Osteoblast (primary cell): Measurements from ENCODE around the gene CDKAL1. TPM values are rescaled to one million over a fixed set of nuclear protein-coding genes. Genes with fewer than 3 reads are reported as not detected.

ENCODE experiments used
- DNase-seq: peaks from one replicate; pipeline ENCODE4 v3.0.0; 2011; ENCODE audit warnings: low spot score, mixed read lengths; ENCODE audit not compliant: insufficient read length; ENCODE audit errors: missing footprints
- H2AFZ ChIP-seq: 2 replicates; pipeline ENCODE4 v1.6.0; 2011; ENCODE audit warnings: mild to moderate bottlenecking, low read length
- H3K27ac ChIP-seq: 2 replicates; pipeline ENCODE4 v1.5.1; 2011; ENCODE audit warnings: mild to moderate bottlenecking, low read depth, low read length, moderate library complexity
- H3K27me3 ChIP-seq: 2 replicates; pipeline ENCODE4 v1.6.0; 2012; ENCODE audit warnings: mild to moderate bottlenecking, control low read depth, inconsistent platforms, low read length, moderate library complexity; ENCODE audit not compliant: insufficient read depth
- H3K36me3 ChIP-seq: 2 replicates; pipeline ENCODE4 v1.5.1; 2011; ENCODE audit warnings: mild to moderate bottlenecking, low read length, control low read depth, moderate library complexity; ENCODE audit not compliant: insufficient read depth
- H3K4me1 ChIP-seq: 2 replicates; pipeline ENCODE4 v1.5.1; 2011; ENCODE audit warnings: mild to moderate bottlenecking, low read length, control low read depth, moderate library complexity; ENCODE audit not compliant: insufficient read depth
- H3K4me2 ChIP-seq: 2 replicates; pipeline ENCODE4 v1.6.0; 2011; ENCODE audit warnings: mild to moderate bottlenecking, low read length; ENCODE audit not compliant: insufficient read depth
- H3K4me3 ChIP-seq: fragments of 200-600 bp; sonication (generic); 3 replicates; pipeline ENCODE4 v1.5.1; 2012; ENCODE audit warnings: mild to moderate bottlenecking, low read length, inconsistent platforms; ENCODE audit not compliant: insufficient read depth
- H3K79me2 ChIP-seq: 2 replicates; pipeline ENCODE4 v1.6.0; 2012; ENCODE audit warnings: mild to moderate bottlenecking, low read length, control low read depth, inconsistent platforms; ENCODE audit not compliant: insufficient read depth
- H3K9me3 ChIP-seq: 2 replicates; pipeline ENCODE4 v1.5.1; 2011; ENCODE audit warnings: low read depth, low read length, control low read depth
- H4K20me1 ChIP-seq: 2 replicates; pipeline ENCODE4 v1.6.0; 2012; ENCODE audit warnings: mild to moderate bottlenecking, low read length, control low read depth; ENCODE audit not compliant: insufficient read depth
- total RNA-seq: library from RNA; depleted of rRNA; stranded (reverse); fragments of >200 nt; gene quantifications from 2 replicates; pipeline ENCODE4 v1.2.3, GENCODE V29; 2012
- TF ChIP-seq, protein P1 (sequence below): IDR thresholded peaks from 2 replicates; pipeline ENCODE4 v1.5.1; 2011; ENCODE audit warnings: mild to moderate bottlenecking, low read depth, low read length, moderate library complexity; ENCODE audit errors: extremely low read depth

The CDKAL1 gene
- total RNA-seq, 1 donor: 18.5 TPM

DNA sequence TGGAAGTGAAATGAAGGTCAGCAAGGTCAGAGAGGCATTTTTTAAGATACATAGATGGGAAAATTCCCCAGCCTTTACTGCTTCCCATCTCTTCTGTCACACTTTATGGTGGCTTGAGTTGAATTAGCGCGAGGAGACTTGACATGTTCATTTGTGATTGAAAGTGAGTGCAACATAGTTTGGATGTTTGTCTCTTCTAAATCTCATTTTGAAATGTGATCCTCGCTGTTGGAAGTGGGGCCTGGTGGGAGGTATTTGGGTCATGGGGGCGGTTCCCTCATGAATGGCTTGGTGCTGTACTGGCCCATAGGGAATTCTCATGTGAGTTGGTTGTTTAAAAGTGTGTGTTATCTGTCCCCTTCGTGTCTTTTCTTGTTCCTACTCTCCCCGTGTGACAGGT lies 237.2 kb downstream of the CDKAL1 start:
- Histone ChIP-seq H3K4me3 (no peak overlapping the region), H3K9me3 (no peaks in the 10 kb centered on the region), H4K20me1 (no peaks in the 10 kb centered on the region), H3K36me3 (no peaks in the 10 kb centered on the region), H3K4me2 (no peak overlapping the region), H2AFZ (no peak overlapping the region), H3K4me1 (no peaks in the 10 kb centered on the region), H3K27ac (no peak overlapping the region), H3K27me3 (no peaks in the 10 kb centered on the region), H3K79me2 (no peaks in the 10 kb centered on the region)
- no peak for DNase-seq
- TF ChIP-seq, protein P1, sequence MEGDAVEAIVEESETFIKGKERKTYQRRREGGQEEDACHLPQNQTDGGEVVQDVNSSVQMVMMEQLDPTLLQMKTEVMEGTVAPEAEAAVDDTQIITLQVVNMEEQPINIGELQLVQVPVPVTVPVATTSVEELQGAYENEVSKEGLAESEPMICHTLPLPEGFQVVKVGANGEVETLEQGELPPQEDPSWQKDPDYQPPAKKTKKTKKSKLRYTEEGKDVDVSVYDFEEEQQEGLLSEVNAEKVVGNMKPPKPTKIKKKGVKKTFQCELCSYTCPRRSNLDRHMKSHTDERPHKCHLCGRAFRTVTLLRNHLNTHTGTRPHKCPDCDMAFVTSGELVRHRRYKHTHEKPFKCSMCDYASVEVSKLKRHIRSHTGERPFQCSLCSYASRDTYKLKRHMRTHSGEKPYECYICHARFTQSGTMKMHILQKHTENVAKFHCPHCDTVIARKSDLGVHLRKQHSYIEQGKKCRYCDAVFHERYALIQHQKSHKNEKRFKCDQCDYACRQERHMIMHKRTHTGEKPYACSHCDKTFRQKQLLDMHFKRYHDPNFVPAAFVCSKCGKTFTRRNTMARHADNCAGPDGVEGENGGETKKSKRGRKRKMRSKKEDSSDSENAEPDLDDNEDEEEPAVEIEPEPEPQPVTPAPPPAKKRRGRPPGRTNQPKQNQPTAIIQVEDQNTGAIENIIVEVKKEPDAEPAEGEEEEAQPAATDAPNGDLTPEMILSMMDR: no peak

DNA sequence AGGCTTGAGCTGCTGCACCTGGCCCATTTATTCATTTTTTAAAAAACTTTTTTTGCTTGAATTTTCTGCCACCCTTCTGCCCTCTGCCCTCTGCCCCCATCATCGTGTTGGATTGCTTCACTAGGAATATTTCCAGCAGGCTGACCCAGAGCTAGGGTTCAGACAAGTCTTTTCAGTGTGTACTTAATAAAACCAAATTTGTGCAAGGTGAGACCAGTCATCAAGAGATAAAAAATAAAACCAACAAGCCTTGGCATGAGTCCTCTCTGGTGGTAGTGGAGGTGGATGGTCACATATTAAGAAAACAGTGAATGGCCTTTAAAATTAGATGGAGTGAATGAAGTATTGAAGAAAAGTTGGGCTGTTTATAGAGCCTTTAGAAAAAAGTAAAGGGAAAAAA lies 239.6 kb downstream of the CDKAL1 start:
- H3K36me3 ChIP-seq: no peaks in the 10 kb centered on the region
- no peaks in the 10 kb centered on the region for H3K4me1 ChIP-seq
- DNase-seq: no peak
- H3K9me3 ChIP-seq: no peaks in the 10 kb centered on the region
- TF ChIP-seq, protein P1: no peak
- H3K27ac ChIP-seq: no peak overlapping the region
- no peak overlapping the region for H3K4me2 ChIP-seq
- H3K27me3 ChIP-seq: no peaks in the 10 kb centered on the region
- H2AFZ ChIP-seq: no peak overlapping the region
- H3K4me3 ChIP-seq: no peak overlapping the region
- no peaks in the 10 kb centered on the region for H4K20me1 ChIP-seq
- H3K79me2 ChIP-seq: no peaks in the 10 kb centered on the region

DNA sequence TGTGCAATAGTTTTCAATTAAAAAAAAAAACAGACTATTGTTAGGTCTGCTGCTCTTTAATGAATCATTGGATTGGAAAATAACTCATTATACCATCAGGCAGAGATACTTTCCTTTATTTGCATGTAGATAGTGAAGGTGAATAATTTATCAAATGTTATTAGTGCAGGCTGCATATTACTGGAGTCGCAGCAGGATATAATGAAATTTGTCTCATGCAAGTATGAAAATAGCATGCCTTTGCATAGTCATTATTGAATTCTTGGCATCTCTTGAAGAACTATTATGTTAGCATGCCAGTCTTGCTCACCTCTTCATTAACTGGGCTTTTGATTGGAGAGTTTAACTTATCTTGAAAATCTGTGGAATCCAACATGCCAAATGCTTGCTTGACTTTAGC lies 241.7 kb downstream of the CDKAL1 start:
- Histone ChIP-seq H3K4me3 (no peak overlapping the region), H3K4me2 (no peak overlapping the region), H3K27me3 (no peaks in the 10 kb centered on the region), H2AFZ (no peak overlapping the region), H4K20me1 (no peaks in the 10 kb centered on the region), H3K27ac (no peak overlapping the region), H3K79me2 (no peaks in the 10 kb centered on the region), H3K4me1 (no peaks in the 10 kb centered on the region), H3K36me3 (no peaks in the 10 kb centered on the region), H3K9me3 (no peaks in the 10 kb centered on the region)
- TF ChIP-seq, protein P1: no peak
- no peak for DNase-seq

DNA sequence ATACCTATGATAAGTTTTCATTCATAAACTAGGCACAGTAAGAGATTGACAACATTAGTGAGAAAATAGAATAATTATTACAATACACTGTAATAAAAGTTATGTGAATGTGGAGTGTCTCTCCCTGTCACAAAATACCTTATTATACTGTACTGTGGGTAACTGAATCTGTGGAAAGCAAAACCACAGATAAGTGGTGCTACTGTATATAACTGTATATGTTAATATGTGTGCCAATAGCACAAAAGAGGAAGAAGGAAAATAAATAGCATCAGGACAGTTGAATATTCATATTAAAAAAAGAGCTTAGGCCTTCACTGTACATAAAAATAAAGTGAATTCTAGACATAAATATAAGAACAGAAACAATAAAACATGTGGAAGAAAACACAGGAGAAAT lies 243.5 kb downstream of the CDKAL1 start:
- no peaks in the 10 kb centered on the region for H4K20me1 ChIP-seq
- H3K4me3 ChIP-seq: no peak overlapping the region
- no peaks in the 10 kb centered on the region for H3K9me3 ChIP-seq
- TF ChIP-seq, protein P1: no peak
- no peaks in the 10 kb centered on the region for H3K27me3 ChIP-seq
- no peaks in the 10 kb centered on the region for H3K36me3 ChIP-seq
- H2AFZ ChIP-seq: no peak overlapping the region
- H3K4me1 ChIP-seq: no peaks in the 10 kb centered on the region
- no peak overlapping the region for H3K27ac ChIP-seq
- no peak overlapping the region for H3K4me2 ChIP-seq
- DNase-seq: no peak
- no peaks in the 10 kb centered on the region for H3K79me2 ChIP-seq
